ENCODE measurements around the gene SBK3.

GRCh38 chr19:55576746-55577145 is 31.4 kb upstream of the SBK3 start:
- TF ChIP-seq CTCF (IDR thresholded peaks at IDR 0.05) (no peak), EP300 (IDR thresholded peaks at IDR 0.05) (no peak)

Data from gastroesophageal sphincter (tissue), 3 donors.